NCI-H446 treated with DMSO at 0.1 percent for 48 hours (cell line): ENCODE results near the gene CTIF.

Experiments used
- DNase-seq: peaks from one replicate; lab custom pipeline; 2025; lab: John Stamatoyannopoulos, UW

Gene CTIF

DNA sequence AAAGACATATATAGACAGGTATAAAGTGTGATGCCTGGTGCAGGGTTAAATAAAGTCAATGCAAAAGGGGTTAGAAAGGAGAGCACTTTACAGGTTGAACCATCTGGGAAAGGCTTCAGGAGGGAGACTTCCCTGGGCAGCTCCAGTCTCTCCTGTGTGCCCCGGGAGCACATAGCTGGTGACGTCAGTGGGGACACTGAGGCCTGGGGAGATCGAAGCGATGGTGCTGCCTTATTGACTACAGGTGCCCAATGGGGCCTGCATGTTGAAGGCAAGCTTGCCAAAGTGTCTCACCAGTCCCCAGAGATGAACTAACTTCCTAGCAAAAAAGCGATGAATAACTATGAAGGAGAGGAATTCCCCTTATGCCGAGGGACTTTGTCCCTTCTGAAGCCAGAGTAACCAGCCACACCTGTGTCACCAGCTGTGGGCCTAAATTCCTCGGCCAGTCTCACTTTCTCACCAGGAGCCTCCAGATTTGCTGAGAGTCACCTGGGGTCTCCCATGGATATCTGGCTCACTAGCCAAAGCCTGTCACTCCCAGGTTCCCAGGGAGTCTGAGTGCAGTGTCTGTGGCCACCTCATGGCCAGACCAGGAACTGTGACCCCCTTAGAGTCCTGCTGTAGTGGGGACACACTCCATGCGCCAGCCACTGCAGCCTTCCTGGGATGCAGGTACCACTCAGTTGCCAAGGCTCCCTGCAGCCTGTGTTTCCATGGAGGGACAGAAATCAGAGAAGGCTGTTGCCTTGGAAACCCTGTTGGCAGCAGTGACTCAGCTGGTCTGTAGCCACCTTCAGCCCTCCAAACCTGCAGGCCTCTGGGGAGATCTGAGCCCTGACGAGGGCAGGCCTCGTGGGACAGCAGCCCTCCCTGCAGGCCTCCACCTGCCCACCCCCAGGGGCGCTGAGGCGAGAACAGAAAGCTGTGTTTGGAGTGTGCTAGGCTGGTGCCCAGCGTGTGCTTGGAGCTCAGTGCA, 128.7 kb downstream of the CTIF start:
- no peak for DNase-seq

- no peak for DNase-seq
Observed at GRCh38 chr18:48668466-48669179, 129.8 kb downstream of the CTIF start.

- DNase-seq: no peak
Observed at GRCh38 chr18:48669180-48669675, 130.4 kb downstream of the CTIF start.

DNA sequence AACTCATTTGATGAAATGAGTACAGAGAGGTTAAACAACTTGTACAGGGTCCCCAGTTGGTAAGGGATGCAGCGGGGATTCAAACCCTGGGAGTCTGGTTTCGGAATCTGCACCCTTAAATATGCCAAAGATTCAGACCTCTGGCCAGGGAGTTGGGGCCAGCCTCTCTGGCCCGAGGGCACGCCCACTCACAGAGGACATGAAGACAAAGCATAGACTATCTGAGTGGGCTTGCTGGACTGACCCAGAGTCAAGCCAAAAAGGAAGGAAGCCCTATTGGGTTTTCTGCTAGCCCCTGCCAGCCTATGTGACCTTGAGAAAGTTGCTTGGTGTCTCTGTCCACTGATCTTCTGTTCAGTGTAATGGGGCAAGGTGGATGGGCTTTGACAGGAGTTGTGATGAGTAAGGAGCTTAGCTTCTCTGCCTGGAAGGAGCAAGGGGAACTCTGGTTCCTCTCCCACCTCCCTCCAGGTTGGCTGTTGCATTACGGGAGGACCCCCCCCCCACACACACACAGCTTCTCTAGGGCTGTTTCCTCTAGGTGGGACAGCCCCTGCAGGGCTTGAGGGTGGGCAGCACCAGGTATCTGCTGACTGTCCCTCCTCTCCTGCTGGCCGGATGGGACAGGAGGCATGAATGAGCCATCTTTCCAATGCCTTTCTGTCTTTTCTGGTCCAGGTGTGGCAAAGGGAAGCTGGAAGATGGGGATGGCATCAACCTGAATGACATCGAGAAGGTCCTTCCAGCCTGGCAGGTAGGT, 131.3 kb downstream of the CTIF start:
- DNase-seq: no peak

- no peak for DNase-seq
Observed at GRCh38 chr18:48670751-48671560, 132.1 kb downstream of the CTIF start.

DNA sequence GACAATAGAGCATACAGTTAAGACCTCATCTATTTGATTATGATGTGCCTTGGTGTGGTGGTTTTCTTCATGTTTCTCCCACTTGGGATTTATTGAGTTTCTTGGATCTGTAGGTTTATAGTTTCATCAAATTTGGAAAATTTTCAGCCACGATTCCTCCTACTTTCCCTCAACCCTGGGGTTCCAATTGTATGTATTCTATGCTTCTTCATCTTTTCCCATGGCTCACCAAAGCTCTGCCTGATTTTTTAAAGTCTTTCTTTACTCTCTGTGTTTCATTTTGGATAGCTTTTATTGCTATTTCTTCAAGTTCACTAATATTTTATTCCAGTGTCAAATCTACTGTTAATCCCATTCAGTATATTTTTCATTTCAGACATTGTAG, 132.7 kb downstream of the CTIF start:
- no peak for DNase-seq

GRCh38 chr18:48672671-48673340, 134.0 kb downstream of the CTIF start:
- DNase-seq: no peak

DNA sequence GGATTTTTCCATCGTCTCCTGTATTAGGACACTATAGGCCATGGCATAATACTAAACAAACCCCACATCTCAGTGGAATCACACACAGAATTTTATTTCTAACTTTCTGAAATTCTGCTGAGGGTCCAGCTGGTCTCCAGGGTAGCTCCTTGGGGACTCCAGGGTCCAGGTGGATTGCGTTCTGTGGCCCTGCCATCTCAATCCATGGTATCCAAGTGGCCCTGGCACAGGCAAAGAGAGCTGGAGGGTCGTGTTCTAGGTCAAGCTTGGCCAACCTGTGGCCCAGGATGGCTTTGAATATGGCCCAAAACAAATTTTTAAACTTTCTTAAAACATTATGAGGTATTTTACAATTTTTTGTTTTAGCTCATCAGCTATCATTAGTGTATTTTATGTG, 134.6 kb downstream of the CTIF start:
- DNase-seq: no peak

DNA sequence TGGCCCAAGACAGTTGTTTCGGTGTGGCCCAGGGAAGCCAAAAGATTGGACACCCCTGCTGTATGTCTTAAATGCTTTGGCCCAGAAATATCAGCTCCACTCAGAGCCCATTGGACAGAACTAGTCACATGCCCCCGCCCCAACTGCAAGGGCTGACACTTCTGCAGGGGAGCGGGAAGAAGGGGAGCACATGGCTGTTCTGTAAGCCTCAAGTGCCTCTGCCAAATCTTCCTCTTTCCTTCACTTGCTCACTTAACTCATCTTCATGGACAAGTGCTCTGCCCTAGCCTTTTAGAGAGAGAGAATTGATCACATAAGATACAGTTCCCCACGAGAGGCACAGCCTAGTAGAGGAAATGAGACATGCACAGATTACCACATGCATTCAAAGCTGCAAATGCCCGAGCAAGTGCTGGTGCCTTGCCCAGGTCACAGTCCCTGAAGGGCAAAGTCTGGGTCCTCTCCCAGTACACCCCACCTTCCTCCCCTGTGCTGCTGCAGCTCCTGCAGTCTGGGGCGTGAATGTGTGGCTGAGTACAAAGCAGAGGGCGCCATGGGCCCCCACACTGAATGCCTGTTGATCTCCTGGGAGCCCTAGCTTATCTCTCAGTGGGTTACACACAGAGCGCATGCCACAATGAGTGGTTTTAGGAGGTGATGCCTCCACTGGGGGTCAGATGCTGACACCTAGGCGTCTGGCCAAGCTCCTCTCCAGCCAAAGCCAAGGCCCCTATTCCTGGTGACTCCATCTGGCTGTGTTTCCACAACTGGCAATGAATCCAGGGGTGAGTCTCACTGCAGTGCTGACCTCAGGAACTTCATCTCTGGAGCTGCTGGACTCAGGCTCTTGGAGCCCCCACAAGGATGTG, 135.3 kb downstream of the CTIF start:
- DNase-seq: no peak

- DNase-seq: no peak
Observed at GRCh38 chr18:48674758-48675351, 136.0 kb downstream of the CTIF start.

GRCh38 chr18:48675352-48675761, 136.5 kb downstream of the CTIF start:
- peak; percentile 27 for DNase-seq

- DNase-seq: no peak
Observed at GRCh38 chr18:48675912-48676311, 137.1 kb downstream of the CTIF start.

DNA sequence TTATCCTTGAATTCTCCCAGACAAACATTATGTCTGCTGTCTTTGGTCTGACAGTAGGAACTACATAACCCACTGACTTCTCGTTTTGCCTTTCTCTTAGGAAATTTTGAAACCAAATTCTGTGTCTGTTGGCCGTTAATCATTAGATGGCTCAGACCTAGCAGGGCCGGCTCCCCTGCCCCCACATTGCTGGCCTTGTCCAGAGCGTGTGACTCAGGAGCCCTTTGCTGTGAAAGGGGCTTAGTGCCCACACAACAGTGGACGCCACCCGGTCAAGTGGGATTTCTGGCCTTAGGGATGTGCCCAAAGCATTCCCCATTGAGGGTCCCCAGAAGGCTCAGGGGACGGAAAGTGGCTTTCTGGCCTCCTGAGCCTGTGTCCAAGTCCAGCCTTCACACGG, 137.5 kb downstream of the CTIF start:
- no peak for DNase-seq

- DNase-seq: no peak
Observed at GRCh38 chr18:48676756-48677368, 138.0 kb downstream of the CTIF start.

- DNase-seq: no peak
Observed at GRCh38 chr18:48678237-48679115, 139.6 kb downstream of the CTIF start.

- DNase-seq: no peak
Observed at GRCh38 chr18:48679236-48679635, 140.4 kb downstream of the CTIF start.

DNA sequence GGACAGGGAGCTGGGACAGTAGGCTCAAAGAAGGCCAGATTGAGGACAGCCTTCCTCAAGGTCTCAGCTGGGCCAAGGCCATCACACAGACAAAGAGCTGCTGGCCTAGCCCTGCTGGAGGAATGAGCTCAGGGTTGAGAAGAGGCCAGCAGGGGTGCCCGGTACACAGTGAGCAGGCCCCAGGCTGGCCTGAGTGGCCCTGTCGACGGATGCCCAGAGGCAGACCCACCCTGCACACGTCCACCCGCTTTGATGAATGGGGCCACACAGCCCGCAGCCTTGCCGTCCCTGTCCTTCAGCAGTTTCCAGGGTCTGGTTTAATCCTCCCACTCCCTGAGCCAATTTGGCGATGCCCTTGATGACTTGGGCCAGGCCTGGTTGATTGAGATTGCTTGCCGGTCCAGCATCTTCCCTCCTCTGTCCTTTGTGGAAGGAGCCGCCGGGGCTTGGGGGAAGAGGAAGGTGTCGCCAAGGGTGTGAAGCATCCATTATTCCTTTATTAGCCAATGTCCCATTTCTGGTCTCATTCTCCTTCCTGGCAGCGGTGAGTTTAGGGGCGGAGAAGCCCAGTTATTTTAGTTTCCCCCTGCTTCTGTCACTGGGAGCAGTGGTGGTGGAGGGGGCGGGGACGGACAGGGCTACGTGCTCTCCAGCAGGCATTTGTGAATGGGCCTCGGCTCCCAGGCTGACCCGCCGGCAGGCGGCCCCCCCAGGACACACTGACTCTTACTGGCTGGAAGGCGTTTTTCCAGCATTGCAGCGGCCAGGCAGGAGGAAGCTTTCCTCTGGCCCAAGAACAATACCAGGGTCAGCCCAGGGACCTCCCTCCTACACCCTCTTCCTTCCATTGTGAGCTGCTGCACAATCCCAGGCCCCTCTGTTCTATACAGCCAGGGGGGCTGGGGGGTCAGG, 141.8 kb downstream of the CTIF start:
- no peak for DNase-seq
